22Rv1 (cell line): ENCODE measurements around the gene MS4A10.
A peak's percentile ranks its signal among the peaks of the same experiment; 100 is the strongest.
"Not testable (repeated sequence)": the region's sequence is repeated elsewhere in the genome, so short reads cannot be mapped to it uniquely, and the experiment has no call there.

Experiments
- H3K27ac ChIP-seq: fragments of 450-650 bp; 2 replicates; pipeline ENCODE4 v1.5.1; 2017
- ZFX ChIP-seq: fragments of 450-650 bp; IDR thresholded peaks from 2 replicates; pipeline ENCODE4 v1.6.1; 2017; ENCODE audit warnings: antibody characterized with exemption, borderline replicate concordance
- TF ChIP-seq, protein P1 (sequence below): fragments of 450-650 bp; IDR thresholded peaks from 2 replicates; pipeline ENCODE4 v1.5.1; 2017; ENCODE audit warnings: mild to moderate bottlenecking

The MS4A10 gene

DNA sequence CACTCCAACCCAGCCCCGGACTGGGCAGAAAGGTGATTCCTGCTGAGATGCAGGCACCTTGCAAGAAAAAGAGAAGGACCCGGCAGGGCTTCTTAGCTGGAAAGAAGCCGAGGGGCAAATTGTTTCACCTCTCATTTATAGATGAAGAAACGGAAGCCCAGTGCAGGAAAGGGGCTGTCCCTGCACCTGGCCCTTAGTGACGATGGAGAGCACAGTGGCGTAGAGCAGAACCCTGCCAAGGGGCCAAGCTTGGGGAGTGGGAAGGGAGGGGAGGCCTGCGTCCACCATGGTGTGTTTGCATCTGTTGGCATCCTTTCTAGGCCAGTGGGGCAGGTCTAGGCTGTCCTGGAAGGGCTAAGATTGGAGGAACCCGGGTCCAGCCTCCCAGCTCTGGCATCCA lies 36.3 kb upstream of the MS4A10 start:
- H3K27ac ChIP-seq = no peak overlapping the region
- TF ChIP-seq, protein P1, sequence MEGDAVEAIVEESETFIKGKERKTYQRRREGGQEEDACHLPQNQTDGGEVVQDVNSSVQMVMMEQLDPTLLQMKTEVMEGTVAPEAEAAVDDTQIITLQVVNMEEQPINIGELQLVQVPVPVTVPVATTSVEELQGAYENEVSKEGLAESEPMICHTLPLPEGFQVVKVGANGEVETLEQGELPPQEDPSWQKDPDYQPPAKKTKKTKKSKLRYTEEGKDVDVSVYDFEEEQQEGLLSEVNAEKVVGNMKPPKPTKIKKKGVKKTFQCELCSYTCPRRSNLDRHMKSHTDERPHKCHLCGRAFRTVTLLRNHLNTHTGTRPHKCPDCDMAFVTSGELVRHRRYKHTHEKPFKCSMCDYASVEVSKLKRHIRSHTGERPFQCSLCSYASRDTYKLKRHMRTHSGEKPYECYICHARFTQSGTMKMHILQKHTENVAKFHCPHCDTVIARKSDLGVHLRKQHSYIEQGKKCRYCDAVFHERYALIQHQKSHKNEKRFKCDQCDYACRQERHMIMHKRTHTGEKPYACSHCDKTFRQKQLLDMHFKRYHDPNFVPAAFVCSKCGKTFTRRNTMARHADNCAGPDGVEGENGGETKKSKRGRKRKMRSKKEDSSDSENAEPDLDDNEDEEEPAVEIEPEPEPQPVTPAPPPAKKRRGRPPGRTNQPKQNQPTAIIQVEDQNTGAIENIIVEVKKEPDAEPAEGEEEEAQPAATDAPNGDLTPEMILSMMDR = no peak
- no peak for TF ChIP-seq ZFX

DNA sequence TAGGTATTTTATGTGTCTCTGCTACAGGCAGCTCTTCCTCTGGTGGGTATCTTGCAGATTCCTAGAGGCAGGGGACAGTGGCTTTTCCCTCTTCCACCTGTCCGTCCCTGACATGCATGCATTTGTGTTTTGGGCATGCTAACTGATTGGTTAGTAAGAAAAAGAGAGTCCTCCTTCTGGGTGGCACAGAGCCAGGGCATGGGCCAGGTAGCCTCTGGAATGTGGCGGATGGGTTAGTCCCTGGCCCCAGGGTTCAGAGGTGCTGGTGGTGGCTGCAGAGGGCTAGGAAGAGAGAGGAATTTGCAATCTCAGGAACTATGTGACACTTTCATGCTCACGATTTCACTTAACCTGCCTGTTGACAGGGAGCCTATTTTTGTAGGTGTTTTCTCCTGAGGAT lies 34.2 kb upstream of the MS4A10 start:
- H3K27ac ChIP-seq = no peak overlapping the region
- TF ChIP-seq ZFX = no peak
- TF ChIP-seq, protein P1 = no peak

DNA sequence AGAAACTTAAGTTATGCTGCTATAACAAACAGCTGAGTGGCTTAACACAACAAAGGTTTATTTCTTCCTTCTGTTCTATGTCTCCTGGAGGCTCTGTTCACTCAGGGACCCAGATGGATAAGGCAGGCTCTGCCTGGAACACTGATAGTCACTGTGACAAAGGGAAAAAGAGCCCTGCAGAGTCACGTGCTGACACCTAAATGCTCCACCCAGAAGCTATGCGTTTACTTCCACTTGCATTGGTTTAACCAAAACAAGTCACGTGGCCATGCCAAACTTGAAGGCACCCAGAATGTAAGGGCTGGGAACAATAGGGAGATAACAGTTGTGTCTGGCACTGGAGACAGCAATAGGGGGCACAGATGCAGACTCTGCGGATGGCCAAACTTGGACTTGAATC lies 31.8 kb upstream of the MS4A10 start:
- TF ChIP-seq ZFX = no peak
- TF ChIP-seq, protein P1 = no peak
- H3K27ac ChIP-seq = no peak overlapping the region

DNA sequence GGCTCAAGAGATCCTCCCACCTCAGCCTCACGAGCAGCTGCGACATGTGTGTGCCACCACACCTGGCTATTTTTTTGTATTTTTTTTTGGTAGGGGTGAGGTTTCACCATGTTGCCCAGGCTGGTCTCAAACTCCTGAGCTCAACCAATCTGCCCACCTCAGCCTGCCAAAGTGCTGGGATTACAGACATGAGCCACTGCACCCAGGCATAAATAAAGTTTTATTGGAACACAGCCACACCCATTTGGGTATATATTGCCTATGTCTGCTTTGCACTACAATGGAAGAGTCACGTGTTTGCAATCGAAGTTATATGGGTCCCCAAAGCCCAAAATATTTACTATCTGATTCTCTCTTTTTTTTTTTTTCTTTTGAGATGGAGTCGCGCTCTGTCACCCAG lies 30.2 kb upstream of the MS4A10 start:
- TF ChIP-seq ZFX = no peak
- TF ChIP-seq, protein P1 = no peak
- H3K27ac ChIP-seq = no peak overlapping the region

DNA sequence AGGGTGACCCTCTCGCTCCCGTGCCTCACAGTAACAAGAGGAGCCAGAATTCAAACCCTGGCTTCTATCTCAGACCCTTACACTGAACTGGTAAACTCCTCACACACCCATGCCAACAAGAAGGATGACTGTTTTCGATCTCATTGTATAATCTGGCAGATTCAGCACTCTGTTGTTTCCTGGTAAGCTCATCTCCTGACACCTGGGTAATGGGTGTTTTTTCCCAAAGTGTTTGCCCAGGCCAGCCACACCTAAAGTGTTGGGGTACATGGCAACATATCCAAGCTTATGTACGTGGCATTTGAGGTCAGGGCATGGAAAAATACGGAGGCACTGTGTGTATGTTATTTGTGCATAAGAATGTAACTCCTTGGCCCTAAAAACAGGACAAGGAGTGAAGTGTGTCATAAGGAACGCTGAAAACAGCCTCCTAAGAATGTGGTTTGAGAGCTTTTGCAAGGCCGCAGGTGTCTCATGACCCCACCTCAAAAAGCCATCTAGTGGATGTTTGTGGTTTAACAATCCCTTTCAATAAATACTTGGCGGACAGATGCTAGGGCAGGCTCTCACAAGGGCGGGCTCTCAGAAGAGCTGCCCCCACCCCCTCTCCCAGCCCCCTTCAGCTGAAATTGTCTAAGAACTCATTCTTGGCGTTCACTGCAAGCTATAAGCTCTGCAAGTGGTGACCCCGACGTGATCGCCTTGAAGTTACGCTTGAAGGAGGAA lies 28.7 kb upstream of the MS4A10 start, which contains the start of gene MS4A15:
MS4A15 (plus strand) TSS at position 561 of the 726 bp plus-strand sequence. CDS start 6,867 bp downstream, outside the sequence.
- TF ChIP-seq ZFX = no peak
- TF ChIP-seq, protein P1 = peak; percentile 65
- H3K27ac ChIP-seq = no peak within 1 kb of the TSS

DNA sequence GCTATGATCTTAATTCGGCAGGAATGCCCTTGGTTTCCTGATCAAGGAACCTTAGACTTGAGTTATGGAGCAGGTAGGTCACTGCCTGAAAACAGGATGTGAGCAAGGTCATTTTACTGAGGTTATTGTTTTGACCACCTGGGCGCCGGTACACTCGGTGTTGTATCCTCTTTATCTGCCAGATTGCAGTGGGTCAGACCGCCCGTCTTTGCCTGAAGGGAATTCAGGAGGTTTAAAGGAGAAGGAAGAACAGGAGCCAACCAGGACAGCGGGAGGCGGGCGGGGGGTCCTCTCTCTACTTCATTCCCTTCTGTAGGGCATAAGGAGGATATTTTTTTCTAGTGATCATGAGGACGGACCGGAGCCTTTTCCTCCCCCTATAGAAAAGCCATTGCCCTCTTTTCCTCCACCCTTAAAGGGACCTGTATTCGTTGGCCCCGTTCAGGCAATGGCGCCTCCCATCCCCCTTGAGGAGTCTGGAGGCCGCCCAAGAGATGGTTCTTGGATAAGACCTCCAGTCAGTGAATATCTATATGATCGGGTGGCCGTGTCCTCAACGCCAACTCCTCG lies 27.8 kb upstream of the MS4A10 start:
- no peak overlapping the region for H3K27ac ChIP-seq
- TF ChIP-seq ZFX = no peak
- TF ChIP-seq, protein P1 = no peak

DNA sequence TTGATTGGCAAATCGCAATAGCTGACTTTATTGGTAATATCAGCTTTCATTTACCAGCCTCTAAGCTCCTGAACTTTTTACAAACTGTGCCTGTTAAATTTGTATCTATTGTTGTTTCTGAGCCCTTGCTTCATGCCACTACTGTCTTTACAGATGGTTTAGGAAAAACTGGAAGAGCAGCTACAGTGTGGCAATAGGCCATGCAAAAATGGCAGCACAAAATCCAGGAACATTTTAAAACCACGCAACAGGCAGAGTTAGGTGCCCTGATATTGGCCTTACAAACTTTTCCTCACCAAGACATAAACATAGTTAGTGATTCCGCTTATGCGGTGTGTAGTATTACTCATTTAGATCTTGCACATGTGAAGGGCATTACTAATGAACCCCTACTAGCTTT lies 26.5 kb upstream of the MS4A10 start:
- H3K27ac ChIP-seq = not testable (repeated sequence)

DNA sequence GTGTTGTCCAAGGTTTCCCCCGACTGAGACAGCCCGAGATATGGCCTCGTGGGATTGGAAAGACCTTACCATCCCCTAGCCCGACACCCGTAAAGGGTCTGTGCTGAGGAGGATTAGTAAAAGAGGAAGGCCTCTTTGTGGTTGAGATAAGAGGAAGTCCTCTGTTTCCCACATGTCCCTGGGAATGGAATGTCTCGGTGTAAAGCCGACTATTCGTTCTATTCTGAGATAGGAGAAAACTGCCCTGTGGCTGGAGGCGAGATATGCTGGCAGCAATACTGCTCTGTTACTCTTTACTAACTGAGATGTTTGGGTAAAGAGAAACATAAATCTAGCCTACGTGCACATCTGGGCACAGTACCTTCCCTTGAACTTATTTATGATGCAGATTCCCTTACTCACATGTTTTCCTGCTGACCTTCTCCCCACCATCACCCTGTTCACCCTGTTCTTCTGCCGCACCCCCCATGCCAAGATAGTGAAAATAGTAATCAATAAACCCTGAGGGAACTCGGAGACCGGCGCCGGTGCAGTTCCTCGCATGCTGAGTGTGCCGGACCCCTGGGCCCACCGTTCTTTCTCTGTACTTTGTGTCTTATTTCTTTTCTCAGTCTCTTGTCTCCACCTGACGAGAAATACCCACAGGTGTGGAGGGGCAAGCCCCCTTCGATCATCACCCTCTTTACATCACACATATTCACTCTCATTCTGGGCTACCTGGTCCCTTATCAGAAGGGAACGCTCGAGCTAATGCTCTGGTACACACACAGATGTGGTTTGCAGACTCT lies 25.5 kb upstream of the MS4A10 start:
- H3K27ac ChIP-seq = not testable (repeated sequence)
